ENCODE results near the gene IER3.

IER3 gene

GRCh38 chr6:30703821-30704220, 40.5 kb downstream of the IER3 start:
- DNase-seq (ENCODE audit: low spot score): no peak

DNA sequence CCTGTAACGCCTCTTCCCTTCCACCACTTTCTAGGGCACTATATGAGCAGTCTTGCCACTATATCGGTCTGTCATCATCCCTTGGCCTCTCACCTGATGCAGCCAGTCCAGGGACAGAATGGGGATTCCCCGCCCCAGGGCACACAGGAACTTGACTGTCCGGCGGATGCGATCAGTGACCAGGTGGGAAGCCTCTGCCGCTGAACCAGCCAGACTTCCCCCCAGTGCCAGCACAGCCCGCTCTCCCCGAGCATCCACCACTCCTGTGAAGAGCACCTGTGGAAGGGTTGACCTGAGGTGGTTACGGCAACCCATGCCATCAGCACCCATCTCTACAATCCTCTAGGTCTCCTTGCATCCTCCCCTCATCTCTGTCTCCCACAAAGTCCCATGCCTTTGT, 41.3 kb downstream of the IER3 start:
- DNase-seq (ENCODE audit: low spot score): no peak

GRCh38 chr6:30700340-30700739, 44.0 kb downstream of the IER3 start:
- no peak for DNase-seq (ENCODE audit: low spot score)

GRCh38 chr6:30696432-30696831, 47.9 kb downstream of the IER3 start:
- no peak for DNase-seq (ENCODE audit: low spot score)

Measured in germinal center (tissue), 1 donor.